WTC11 (cell line): Measurements from ENCODE around the gene SLC7A6OS. TPM values are rescaled to one million over a fixed set of nuclear protein-coding genes. Genes with fewer than 3 reads are reported as not detected.

Experiments
- ATAC-seq: fragments of 200-7000 bp; cut with Tn5 transposase; 2 replicates; pipeline ENCODE4 v1.10.0; 2021; ENCODE audit warnings: mild to moderate bottlenecking, moderate library complexity
- CTCF ChIA-PET: fragments of 300-600 bp; sonication (Branson Sonifier 250); formaldehyde crosslinking; loops from one replicate; lab custom pipeline; 2021; ENCODE audit warnings: antibody characterized with exemption; lab: Charles Lee
- POLR2A ChIA-PET: fragments of 350-600 bp; sonication (Branson Sonifier 250); formaldehyde crosslinking; loops from one replicate; lab custom pipeline; 2021; ENCODE audit warnings: antibody characterized with exemption; lab: Charles Lee
- DNase-seq: peaks from one replicate; pipeline ENCODE4 v3.0.0; 2021; ENCODE audit warnings: low spot score
- H3K27ac Mint-ChIP-seq: 2 replicates; pipeline ENCODE4 v1.8.0; 2021; ENCODE audit warnings: mixed read lengths
- H3K27me3 Mint-ChIP-seq: 2 replicates; pipeline ENCODE4 v1.8.0; 2021; ENCODE audit warnings: low read depth, mild to moderate bottlenecking, moderate library complexity, mixed read lengths
- H3K36me3 Mint-ChIP-seq: 2 replicates; pipeline ENCODE4 v1.8.0; 2021; ENCODE audit warnings: mixed read lengths
- H3K4me1 Mint-ChIP-seq: 2 replicates; pipeline ENCODE4 v1.8.0; 2022; ENCODE audit warnings: mixed read lengths
- H3K4me3 Mint-ChIP-seq: 2 replicates; pipeline ENCODE4 v1.8.0; 2021; ENCODE audit warnings: mild to moderate bottlenecking, moderate library complexity, mixed read lengths
- H3K9me3 Mint-ChIP-seq: 2 replicates; pipeline ENCODE4 v1.8.0; 2021; ENCODE audit warnings: mixed read lengths
- FOXP1 ChIP-seq: sonication (generic); formaldehyde crosslinking; IDR thresholded peaks from 2 replicates; pipeline ENCODE4 v1.8.0; 2022; ENCODE audit warnings: missing genetic modification reagents, mild to moderate bottlenecking, moderate library complexity, borderline replicate concordance
- GABPB1 ChIP-seq: sonication (generic); formaldehyde crosslinking; IDR thresholded peaks from 2 replicates; pipeline ENCODE4 v1.8.1; 2023; ENCODE audit warnings: mild to moderate bottlenecking, missing genetic modification reagents
- JAZF1 ChIP-seq: fragments of 250-450 bp; sonication (Bioruptor Pico); IDR thresholded peaks from 2 replicates; pipeline ENCODE4 v1.9.0; 2021; ENCODE audit warnings: moderate library complexity, mild to moderate bottlenecking, inconsistent platforms
- KAT7 ChIP-seq: sonication (generic); formaldehyde crosslinking; IDR thresholded peaks from 2 replicates; pipeline ENCODE4 v1.8.1; 2023; ENCODE audit warnings: missing genetic modification reagents, mild to moderate bottlenecking, borderline replicate concordance
- MYBL2 ChIP-seq: sonication (generic); formaldehyde crosslinking; IDR thresholded peaks from 2 replicates; pipeline ENCODE4 v1.8.1; 2023; ENCODE audit warnings: mild to moderate bottlenecking, moderate library complexity, missing genetic modification reagents
- NFE2L1 ChIP-seq: sonication (generic); formaldehyde crosslinking; IDR thresholded peaks from 2 replicates; pipeline ENCODE4 v1.8.1; 2023; ENCODE audit warnings: missing genetic modification reagents
- NR3C1 ChIP-seq: sonication (generic); formaldehyde crosslinking; conservative IDR thresholded peaks from 2 replicates; pipeline ENCODE4 v1.8.1; 2023; ENCODE audit warnings: low read depth, mild to moderate bottlenecking, missing genetic modification reagents
- RELA ChIP-seq: sonication (generic); formaldehyde crosslinking; IDR thresholded peaks from 2 replicates; pipeline ENCODE4 v1.8.1; 2022; ENCODE audit warnings: missing genetic modification reagents, mild to moderate bottlenecking, borderline replicate concordance
- SMAD4 ChIP-seq: sonication (generic); formaldehyde crosslinking; IDR thresholded peaks from 2 replicates; pipeline ENCODE4 v1.8.0; 2022; ENCODE audit warnings: mild to moderate bottlenecking, missing genetic modification reagents
- TCF7 ChIP-seq: sonication (generic); formaldehyde crosslinking; IDR thresholded peaks from 2 replicates; pipeline ENCODE4 v1.8.0; 2022; ENCODE audit warnings: mild to moderate bottlenecking, low read depth, missing genetic modification reagents, moderate library complexity
- TEAD4 ChIP-seq: sonication (generic); formaldehyde crosslinking; IDR thresholded peaks from 2 replicates; pipeline ENCODE4 v1.8.0; 2022; ENCODE audit warnings: mild to moderate bottlenecking, missing genetic modification reagents
- ZNF138 ChIP-seq: sonication (generic); formaldehyde crosslinking; conservative IDR thresholded peaks from 2 replicates; pipeline ENCODE4 v1.8.1; 2022; ENCODE audit warnings: mild to moderate bottlenecking, moderate library complexity, missing genetic modification reagents
- total RNA-seq: library from RNA; stranded (reverse); gene quantifications from 3 replicates; pipeline ENCODE4 v1.2.3, GENCODE V29; 2021
- TF ChIP-seq, protein P1 (sequence below): fragments of 250-450 bp; sonication (Bioruptor Pico); IDR thresholded peaks from 2 replicates; pipeline ENCODE4 v1.9.0; 2021; ENCODE audit warnings: mild to moderate bottlenecking, borderline replicate concordance
- TF ChIP-seq, protein P2 (sequence below): fragments of 250-450 bp; sonication (Bioruptor Pico); IDR thresholded peaks from 2 replicates; pipeline ENCODE4 v1.9.0; 2021; ENCODE audit warnings: mild to moderate bottlenecking
- TF ChIP-seq, protein P3 (sequence below): sonication (generic); formaldehyde crosslinking; IDR thresholded peaks from 2 replicates; pipeline ENCODE4 v1.8.1; 2023; ENCODE audit warnings: mild to moderate bottlenecking, missing genetic modification reagents
- TF ChIP-seq, protein P4 (sequence below): sonication (generic); formaldehyde crosslinking; IDR thresholded peaks from 2 replicates; pipeline ENCODE4 v1.8.0; 2022; ENCODE audit warnings: mild to moderate bottlenecking, missing genetic modification reagents
- TF ChIP-seq, protein P5 (sequence below): sonication (generic); formaldehyde crosslinking; IDR thresholded peaks from 2 replicates; pipeline ENCODE4 v1.8.1; 2023; ENCODE audit warnings: mild to moderate bottlenecking, moderate library complexity, missing genetic modification reagents
- TF ChIP-seq, protein P6 (sequence below): sonication (generic); formaldehyde crosslinking; conservative IDR thresholded peaks from 2 replicates; pipeline ENCODE4 v1.8.1; 2023; ENCODE audit warnings: mild to moderate bottlenecking, low read depth, missing genetic modification reagents, moderate library complexity

Gene SLC7A6OS
- total RNA-seq, 1 experiment from 2014 or later: 22.6 TPM

DNA sequence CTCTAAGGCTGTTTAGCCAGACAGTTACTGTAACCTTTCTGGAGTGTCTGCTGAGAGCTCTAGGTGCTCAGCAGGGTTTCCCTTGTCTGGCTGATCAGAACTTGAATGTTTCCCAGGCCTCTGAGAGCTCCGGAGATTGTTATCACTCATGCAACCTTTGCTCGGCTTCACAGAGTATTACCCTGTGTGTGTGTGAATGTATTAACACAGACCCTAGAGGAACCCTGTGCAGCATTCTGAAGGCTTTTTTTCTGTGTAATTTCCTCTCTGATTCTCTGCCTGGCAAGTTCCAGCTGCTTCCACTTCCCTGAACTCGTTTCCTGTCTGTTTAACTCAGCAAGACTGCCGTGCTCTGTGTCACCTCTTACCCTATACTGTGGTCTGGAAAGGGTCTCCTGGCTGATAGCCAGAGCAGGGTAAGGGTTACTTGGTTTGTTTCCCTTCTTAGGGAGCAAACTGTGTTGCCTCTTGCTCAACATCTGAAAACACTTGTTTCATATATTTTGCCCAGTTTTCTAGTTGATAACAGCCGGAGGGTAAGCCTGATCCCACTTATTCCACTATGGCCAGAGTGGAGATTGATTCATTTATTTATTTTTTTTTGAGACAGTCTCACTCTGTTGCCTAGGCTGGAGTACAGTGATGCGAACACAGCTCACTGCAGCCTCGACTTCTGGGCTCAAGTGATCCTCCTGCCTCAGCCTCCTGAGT is 21.8 kb upstream of the SLC7A6OS start (continued):
- TF ChIP-seq, protein P1, sequence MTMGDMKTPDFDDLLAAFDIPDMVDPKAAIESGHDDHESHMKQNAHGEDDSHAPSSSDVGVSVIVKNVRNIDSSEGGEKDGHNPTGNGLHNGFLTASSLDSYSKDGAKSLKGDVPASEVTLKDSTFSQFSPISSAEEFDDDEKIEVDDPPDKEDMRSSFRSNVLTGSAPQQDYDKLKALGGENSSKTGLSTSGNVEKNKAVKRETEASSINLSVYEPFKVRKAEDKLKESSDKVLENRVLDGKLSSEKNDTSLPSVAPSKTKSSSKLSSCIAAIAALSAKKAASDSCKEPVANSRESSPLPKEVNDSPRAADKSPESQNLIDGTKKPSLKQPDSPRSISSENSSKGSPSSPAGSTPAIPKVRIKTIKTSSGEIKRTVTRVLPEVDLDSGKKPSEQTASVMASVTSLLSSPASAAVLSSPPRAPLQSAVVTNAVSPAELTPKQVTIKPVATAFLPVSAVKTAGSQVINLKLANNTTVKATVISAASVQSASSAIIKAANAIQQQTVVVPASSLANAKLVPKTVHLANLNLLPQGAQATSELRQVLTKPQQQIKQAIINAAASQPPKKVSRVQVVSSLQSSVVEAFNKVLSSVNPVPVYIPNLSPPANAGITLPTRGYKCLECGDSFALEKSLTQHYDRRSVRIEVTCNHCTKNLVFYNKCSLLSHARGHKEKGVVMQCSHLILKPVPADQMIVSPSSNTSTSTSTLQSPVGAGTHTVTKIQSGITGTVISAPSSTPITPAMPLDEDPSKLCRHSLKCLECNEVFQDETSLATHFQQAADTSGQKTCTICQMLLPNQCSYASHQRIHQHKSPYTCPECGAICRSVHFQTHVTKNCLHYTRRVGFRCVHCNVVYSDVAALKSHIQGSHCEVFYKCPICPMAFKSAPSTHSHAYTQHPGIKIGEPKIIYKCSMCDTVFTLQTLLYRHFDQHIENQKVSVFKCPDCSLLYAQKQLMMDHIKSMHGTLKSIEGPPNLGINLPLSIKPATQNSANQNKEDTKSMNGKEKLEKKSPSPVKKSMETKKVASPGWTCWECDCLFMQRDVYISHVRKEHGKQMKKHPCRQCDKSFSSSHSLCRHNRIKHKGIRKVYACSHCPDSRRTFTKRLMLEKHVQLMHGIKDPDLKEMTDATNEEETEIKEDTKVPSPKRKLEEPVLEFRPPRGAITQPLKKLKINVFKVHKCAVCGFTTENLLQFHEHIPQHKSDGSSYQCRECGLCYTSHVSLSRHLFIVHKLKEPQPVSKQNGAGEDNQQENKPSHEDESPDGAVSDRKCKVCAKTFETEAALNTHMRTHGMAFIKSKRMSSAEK (CRISPR knock-in tag): no peak
- TF ChIP-seq TEAD4 (CRISPR knock-in tag): no peak
- TF ChIP-seq, protein P2, sequence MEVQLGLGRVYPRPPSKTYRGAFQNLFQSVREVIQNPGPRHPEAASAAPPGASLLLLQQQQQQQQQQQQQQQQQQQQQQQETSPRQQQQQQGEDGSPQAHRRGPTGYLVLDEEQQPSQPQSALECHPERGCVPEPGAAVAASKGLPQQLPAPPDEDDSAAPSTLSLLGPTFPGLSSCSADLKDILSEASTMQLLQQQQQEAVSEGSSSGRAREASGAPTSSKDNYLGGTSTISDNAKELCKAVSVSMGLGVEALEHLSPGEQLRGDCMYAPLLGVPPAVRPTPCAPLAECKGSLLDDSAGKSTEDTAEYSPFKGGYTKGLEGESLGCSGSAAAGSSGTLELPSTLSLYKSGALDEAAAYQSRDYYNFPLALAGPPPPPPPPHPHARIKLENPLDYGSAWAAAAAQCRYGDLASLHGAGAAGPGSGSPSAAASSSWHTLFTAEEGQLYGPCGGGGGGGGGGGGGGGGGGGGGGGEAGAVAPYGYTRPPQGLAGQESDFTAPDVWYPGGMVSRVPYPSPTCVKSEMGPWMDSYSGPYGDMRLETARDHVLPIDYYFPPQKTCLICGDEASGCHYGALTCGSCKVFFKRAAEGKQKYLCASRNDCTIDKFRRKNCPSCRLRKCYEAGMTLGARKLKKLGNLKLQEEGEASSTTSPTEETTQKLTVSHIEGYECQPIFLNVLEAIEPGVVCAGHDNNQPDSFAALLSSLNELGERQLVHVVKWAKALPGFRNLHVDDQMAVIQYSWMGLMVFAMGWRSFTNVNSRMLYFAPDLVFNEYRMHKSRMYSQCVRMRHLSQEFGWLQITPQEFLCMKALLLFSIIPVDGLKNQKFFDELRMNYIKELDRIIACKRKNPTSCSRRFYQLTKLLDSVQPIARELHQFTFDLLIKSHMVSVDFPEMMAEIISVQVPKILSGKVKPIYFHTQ (CRISPR knock-in tag): no peak
- TF ChIP-seq TCF7 (CRISPR knock-in tag): no peak
- no peak for TF ChIP-seq GABPB1 (CRISPR knock-in tag)
- TF ChIP-seq, protein P3, sequence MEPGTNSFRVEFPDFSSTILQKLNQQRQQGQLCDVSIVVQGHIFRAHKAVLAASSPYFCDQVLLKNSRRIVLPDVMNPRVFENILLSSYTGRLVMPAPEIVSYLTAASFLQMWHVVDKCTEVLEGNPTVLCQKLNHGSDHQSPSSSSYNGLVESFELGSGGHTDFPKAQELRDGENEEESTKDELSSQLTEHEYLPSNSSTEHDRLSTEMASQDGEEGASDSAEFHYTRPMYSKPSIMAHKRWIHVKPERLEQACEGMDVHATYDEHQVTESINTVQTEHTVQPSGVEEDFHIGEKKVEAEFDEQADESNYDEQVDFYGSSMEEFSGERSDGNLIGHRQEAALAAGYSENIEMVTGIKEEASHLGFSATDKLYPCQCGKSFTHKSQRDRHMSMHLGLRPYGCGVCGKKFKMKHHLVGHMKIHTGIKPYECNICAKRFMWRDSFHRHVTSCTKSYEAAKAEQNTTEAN (CRISPR knock-in tag): no peak
- TF ChIP-seq JAZF1: no peak
- no peak for TF ChIP-seq RELA (CRISPR knock-in tag)

DNA sequence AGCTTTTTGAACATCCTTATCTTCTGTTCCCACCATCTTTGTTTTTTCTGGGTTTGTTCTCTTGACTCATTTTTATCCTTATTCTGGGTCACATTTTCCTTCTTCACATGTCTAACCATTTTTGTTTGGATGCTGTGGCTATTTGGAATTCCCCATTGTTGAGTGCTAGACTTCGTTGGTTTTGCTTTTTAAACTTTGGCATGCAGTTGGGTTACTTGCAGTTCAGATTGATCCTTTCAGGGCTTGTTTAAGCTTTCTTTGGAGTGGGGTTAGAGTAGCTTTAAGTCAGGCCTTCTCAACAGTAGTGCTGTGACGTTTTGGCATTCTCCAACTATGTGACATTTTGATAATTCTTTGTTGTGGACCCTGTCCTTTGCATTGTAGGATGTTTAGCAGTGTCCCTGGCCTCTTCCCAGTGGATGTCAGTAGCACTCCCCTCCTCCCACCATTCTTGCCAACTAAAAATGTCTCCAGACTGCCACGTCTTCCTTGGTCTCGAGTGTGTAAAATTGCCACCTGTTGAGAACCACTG is 21.2 kb upstream of the SLC7A6OS start:
- Mint-ChIP-seq H3K4me1 (no peaks in the 10 kb centered on the region; the same call in 1 of the 2 replicates), H3K4me3 (no peak overlapping the region), H3K27ac (no peak overlapping the region), H3K36me3 (peaks cover 22% of the 10 kb centered on the region), H3K27me3 (no peaks in the 10 kb centered on the region), H3K9me3 (no peaks in the 10 kb centered on the region)
- DNase-seq (no peak), ATAC-seq (no peak)
- TF ChIP-seq KAT7 (CRISPR knock-in tag) (no peak), NR3C1 (CRISPR knock-in tag) (no peak), FOXP1 (no peak), NFE2L1 (no peak)
- ChIA-PET POLR2A (no interaction called here), CTCF (interaction anchor here (1.4 kb wide), 1 partner anchor 70 kb away, joined by 5 read pairs; no protein-coding TSS in a partner anchor)

DNA sequence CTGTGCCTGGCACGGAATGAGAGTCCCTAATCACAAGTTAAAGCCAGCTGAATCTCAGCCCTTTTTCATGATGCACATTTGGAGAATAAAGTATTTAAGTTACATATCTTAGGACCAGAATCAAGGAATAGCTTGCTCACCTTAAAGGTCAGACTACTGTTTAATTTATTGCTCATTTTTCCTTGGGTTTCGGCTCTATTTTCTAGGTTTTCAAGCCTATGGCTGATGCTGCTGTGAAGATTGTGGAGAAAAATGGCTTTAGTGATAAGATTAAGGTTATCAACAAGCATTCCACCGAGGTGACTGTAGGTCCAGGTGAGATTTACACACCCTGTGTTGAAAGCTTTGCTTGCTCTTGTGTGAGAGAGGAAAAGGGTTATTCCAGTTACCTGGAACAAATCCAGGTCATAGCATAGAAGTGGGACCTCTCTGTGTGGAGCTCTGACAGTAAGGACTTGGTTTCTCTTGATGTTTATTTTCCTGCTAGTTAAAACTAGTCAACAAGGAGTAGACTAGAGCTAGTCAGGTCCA is 18.2 kb upstream of the SLC7A6OS start:
- DNase-seq: no peak
- POLR2A ChIA-PET: interaction anchor here (1.8 kb wide), 1 partner anchor 18 kb away, joined by 5 read pairs; the partner anchor contains the start of genes PRMT7 and SLC7A6OS
- Mint-ChIP-seq H3K4me3 (no peak overlapping the region), H3K4me1 (no peaks in the 10 kb centered on the region; the same call in 1 of the 2 replicates), H3K27me3 (no peaks in the 10 kb centered on the region), H3K27ac (no peak overlapping the region), H3K9me3 (no peaks in the 10 kb centered on the region), H3K36me3 (peaks cover 17% of the 10 kb centered on the region)
- CTCF ChIA-PET: interaction anchor here (0.5 to 3.7 kb wide), 8 partner anchors 17 to 192 kb away, joined by 3 to 74 read pairs (median 3); partner anchors contain the start of genes PLA2G15 and SLC7A6
- no peak for ATAC-seq
- TF ChIP-seq, protein P4, sequence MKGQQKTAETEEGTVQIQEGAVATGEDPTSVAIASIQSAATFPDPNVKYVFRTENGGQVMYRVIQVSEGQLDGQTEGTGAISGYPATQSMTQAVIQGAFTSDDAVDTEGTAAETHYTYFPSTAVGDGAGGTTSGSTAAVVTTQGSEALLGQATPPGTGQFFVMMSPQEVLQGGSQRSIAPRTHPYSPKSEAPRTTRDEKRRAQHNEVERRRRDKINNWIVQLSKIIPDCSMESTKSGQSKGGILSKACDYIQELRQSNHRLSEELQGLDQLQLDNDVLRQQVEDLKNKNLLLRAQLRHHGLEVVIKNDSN (CRISPR knock-in tag): no peak
- TF ChIP-seq, protein P5, sequence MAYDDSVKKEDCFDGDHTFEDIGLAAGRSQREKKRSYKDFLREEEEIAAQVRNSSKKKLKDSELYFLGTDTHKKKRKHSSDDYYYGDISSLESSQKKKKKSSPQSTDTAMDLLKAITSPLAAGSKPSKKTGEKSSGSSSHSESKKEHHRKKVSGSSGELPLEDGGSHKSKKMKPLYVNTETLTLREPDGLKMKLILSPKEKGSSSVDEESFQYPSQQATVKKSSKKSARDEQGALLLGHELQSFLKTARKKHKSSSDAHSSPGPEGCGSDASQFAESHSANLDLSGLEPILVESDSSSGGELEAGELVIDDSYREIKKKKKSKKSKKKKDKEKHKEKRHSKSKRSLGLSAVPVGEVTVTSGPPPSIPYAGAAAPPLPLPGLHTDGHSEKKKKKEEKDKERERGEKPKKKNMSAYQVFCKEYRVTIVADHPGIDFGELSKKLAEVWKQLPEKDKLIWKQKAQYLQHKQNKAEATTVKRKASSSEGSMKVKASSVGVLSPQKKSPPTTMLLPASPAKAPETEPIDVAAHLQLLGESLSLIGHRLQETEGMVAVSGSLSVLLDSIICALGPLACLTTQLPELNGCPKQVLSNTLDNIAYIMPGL (CRISPR knock-in tag): no peak
- TF ChIP-seq MYBL2 (CRISPR knock-in tag) (no peak), SMAD4 (CRISPR knock-in tag) (no peak), ZNF138 (CRISPR knock-in tag) (no peak), RELA (CRISPR knock-in tag) (no peak)
- TF ChIP-seq, protein P6, sequence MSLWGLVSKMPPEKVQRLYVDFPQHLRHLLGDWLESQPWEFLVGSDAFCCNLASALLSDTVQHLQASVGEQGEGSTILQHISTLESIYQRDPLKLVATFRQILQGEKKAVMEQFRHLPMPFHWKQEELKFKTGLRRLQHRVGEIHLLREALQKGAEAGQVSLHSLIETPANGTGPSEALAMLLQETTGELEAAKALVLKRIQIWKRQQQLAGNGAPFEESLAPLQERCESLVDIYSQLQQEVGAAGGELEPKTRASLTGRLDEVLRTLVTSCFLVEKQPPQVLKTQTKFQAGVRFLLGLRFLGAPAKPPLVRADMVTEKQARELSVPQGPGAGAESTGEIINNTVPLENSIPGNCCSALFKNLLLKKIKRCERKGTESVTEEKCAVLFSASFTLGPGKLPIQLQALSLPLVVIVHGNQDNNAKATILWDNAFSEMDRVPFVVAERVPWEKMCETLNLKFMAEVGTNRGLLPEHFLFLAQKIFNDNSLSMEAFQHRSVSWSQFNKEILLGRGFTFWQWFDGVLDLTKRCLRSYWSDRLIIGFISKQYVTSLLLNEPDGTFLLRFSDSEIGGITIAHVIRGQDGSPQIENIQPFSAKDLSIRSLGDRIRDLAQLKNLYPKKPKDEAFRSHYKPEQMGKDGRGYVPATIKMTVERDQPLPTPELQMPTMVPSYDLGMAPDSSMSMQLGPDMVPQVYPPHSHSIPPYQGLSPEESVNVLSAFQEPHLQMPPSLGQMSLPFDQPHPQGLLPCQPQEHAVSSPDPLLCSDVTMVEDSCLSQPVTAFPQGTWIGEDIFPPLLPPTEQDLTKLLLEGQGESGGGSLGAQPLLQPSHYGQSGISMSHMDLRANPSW (CRISPR knock-in tag): no peak
